HG02623 (cell line): ENCODE measurements around the gene LRMDA.
A peak's percentile ranks its signal among the peaks of the same experiment; 100 is the strongest.
"Not testable (repeated sequence)": the region's sequence is repeated elsewhere in the genome, so short reads cannot be mapped to it uniquely, and the experiment has no call there.

Source experiments
- ATAC-seq: cut with Tn5 transposase; IDR thresholded peaks from one replicate; pipeline ENCODE4 v1.9.1; 2021; ENCODE audit warnings: moderate library complexity; ENCODE audit not compliant: unreplicated experiment

LRMDA gene

GRCh38 chr10:76487582-76487981 is 1056.2 kb downstream of the LRMDA start:
- ATAC-seq = no peak

GRCh38 chr10:76488602-76489001 is 1057.2 kb downstream of the LRMDA start:
- ATAC-seq = no peak

- no peak for ATAC-seq
These were observed 1059.8 kb downstream of the LRMDA start for GRCh38 chr10:76491216-76491615.

GRCh38 chr10:76492026-76492425 is 1060.6 kb downstream of the LRMDA start:
- no peak for ATAC-seq

- no peak for ATAC-seq
These were observed 1061.5 kb downstream of the LRMDA start for GRCh38 chr10:76492678-76493472.

GRCh38 chr10:76497666-76498065 is 1066.2 kb downstream of the LRMDA start:
- ATAC-seq = no peak

- ATAC-seq = no peak
These were observed 1073.4 kb downstream of the LRMDA start for GRCh38 chr10:76504823-76505222.

GRCh38 chr10:76509446-76509845 is 1078.0 kb downstream of the LRMDA start:
- no peak for ATAC-seq

GRCh38 chr10:76514321-76514720 is 1082.9 kb downstream of the LRMDA start:
- ATAC-seq = no peak

GRCh38 chr10:76514869-76515268 is 1083.4 kb downstream of the LRMDA start:
- ATAC-seq = no peak

GRCh38 chr10:76522547-76522946 is 1091.1 kb downstream of the LRMDA start:
- ATAC-seq = no peak

GRCh38 chr10:76523246-76523645 is 1091.8 kb downstream of the LRMDA start:
- no peak for ATAC-seq

- no peak for ATAC-seq
These were observed 1092.4 kb downstream of the LRMDA start for GRCh38 chr10:76523791-76524351.

- ATAC-seq = not testable (repeated sequence)
These were observed 1095.4 kb downstream of the LRMDA start for GRCh38 chr10:76526833-76527232.

- no peak for ATAC-seq
These were observed 1108.9 kb downstream of the LRMDA start for GRCh38 chr10:76540331-76540730.

- no peak for ATAC-seq
These were observed 1109.4 kb downstream of the LRMDA start for GRCh38 chr10:76540786-76541185.

GRCh38 chr10:76541852-76542251 is 1110.4 kb downstream of the LRMDA start:
- ATAC-seq = no peak

- ATAC-seq = no peak
These were observed 1111.0 kb downstream of the LRMDA start for GRCh38 chr10:76542307-76542930.

- ATAC-seq = no peak
These were observed 1112.2 kb downstream of the LRMDA start for GRCh38 chr10:76543655-76544054.

- ATAC-seq = no peak
These were observed 1113.4 kb downstream of the LRMDA start for GRCh38 chr10:76544789-76545188.

GRCh38 chr10:76546411-76546810 is 1115.0 kb downstream of the LRMDA start:
- no peak for ATAC-seq

- peak; percentile 64 for ATAC-seq
These were observed 1116.0 kb downstream of the LRMDA start for GRCh38 chr10:76547352-76547972.
